GM12801 (cell line): Measurements from ENCODE around the gene EDIL3.

ENCODE experiments used
- CTCF ChIP-seq: IDR thresholded peaks from one replicate; pipeline ENCODE4 v1.5.1; 2011; ENCODE audit warnings: control low read depth; ENCODE audit not compliant: insufficient read length; ENCODE audit errors: extremely low read depth

Gene EDIL3

GRCh38 chr5:84411832-84412605 lies 27.3 kb upstream of the EDIL3 start:
- TF ChIP-seq CTCF, result no peak

GRCh38 chr5:84406111-84406510 lies 21.4 kb upstream of the EDIL3 start:
- no peak for TF ChIP-seq CTCF

- no peak for TF ChIP-seq CTCF
Measured at GRCh38 chr5:84403773-84404172, 19.1 kb upstream of the EDIL3 start.

- no peak for TF ChIP-seq CTCF
Measured at GRCh38 chr5:84397385-84397784, 12.7 kb upstream of the EDIL3 start.

- no peak for TF ChIP-seq CTCF
Measured at GRCh38 chr5:84393969-84394368, 9.3 kb upstream of the EDIL3 start.

- TF ChIP-seq CTCF, result no peak
Measured at GRCh38 chr5:84392836-84393235, 8.2 kb upstream of the EDIL3 start.

- TF ChIP-seq CTCF, result no peak
Measured at GRCh38 chr5:84385705-84386104, 1.0 kb upstream of the EDIL3 start.
